GM18502 (cell line): ENCODE measurements around the gene UNK.
"Not testable (repeated sequence)": the region's sequence is repeated elsewhere in the genome, so short reads cannot be mapped to it uniquely, and the experiment has no call there.

ENCODE experiments used
- ATAC-seq: cut with Tn5 transposase; IDR thresholded peaks from one replicate; pipeline ENCODE4 v1.9.1; 2021; ENCODE audit warnings: mild to moderate bottlenecking; ENCODE audit not compliant: unreplicated experiment, poor library complexity

UNK gene

GRCh38 chr17:75846692-75847613 is 62.3 kb downstream of the UNK start:
- ATAC-seq, result no peak

- no peak for ATAC-seq
Observed at GRCh38 chr17:75847614-75848522, 63.3 kb downstream of the UNK start.

DNA sequence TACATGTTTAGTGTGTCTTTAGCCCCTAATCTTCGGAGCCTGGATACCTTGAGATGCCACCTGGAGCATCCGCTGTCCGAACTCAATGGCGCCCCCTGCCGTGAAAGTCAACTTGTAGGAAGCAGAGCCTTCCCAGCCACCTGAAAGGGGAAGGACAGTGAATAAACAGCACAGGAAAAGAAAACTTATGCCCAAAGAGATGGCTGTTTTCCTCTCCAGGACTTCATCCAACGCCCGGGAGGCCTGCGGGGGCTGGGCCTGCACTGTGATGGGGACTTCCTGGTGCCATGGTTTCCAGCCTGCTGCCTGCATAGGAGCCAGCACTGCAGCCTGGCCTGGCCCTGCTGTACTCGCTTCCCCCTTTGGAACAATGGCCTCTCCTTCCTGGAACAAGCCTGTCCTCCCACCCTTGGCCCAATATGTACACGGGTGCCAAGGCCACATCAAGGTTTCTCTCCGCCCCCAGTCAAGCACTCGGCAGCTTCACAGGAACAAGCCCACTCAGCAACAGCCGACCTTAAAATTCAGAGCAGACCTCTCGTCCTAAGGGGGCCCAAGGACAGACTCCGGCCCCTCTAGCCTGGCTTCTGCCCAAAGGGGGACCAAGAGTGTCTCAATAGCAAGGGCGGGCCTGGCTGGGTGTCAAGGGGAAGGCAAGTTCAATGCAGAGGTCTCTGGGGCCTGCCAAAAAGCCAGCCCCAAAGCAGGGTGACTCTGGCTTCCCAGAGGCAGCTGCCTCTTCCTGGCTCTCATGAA is 64.1 kb downstream of the UNK start:
- ATAC-seq, result no peak

DNA sequence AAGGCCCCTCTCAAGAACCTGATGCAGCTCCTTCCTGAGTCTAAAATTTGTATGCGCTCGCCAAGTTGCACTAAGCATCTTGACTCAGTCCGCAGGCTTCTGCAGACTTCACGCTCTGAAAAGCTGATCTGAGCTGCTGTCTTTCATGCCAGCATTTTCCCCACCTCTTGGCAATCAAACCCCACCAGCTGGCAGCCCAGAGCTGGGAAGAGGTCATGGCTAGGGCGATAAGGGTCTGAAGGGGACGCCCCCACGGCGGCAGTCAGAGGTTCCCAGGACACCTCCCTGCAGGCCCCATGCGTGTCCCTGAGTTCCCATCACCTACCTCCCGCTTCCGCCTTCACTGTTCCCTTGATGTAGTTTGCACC is 64.7 kb downstream of the UNK start:
- ATAC-seq, result no peak

GRCh38 chr17:75849724-75850123 is 65.1 kb downstream of the UNK start:
- ATAC-seq, result no peak

DNA sequence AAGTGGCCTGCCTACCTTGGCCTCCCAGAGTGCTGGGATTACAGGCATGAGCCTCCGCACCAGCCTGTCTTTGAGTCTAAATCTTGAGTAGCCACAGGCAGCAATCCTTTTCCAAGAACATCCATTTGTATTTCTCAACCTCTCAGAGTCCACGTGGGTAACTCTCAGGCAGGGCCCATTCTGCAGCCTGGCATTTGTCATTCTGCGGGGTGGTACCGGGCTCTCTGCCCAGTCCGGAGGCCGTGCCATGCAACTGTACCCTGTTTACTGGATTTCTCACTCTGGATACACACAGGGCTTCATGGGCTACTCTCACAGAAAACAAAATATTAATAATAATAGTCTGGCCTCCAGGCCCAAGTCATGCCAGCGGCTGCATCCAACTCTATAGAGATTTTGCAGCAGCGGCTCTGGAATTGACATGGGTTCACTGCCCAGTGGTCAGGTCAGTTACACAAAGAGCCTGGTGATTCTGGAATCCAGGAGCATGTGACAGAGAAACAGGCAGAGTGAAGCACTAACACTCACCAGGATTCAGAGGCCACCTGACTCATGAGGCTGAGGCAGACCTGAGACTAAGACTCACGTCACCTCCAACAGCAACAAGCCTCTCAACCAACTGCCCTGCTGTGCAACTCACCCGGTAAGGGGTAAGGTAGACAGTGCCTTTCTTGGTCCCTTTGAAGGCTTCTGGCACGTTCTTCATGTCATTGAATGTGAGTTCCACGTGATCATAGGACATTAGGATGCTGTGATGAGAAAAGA is 66.5 kb downstream of the UNK start:
- ATAC-seq, result no peak

- ATAC-seq, result not testable (repeated sequence)
Observed at GRCh38 chr17:75851693-75851991, 67.0 kb downstream of the UNK start.

GRCh38 chr17:75853433-75853832 is 68.8 kb downstream of the UNK start:
- ATAC-seq, result no peak

DNA sequence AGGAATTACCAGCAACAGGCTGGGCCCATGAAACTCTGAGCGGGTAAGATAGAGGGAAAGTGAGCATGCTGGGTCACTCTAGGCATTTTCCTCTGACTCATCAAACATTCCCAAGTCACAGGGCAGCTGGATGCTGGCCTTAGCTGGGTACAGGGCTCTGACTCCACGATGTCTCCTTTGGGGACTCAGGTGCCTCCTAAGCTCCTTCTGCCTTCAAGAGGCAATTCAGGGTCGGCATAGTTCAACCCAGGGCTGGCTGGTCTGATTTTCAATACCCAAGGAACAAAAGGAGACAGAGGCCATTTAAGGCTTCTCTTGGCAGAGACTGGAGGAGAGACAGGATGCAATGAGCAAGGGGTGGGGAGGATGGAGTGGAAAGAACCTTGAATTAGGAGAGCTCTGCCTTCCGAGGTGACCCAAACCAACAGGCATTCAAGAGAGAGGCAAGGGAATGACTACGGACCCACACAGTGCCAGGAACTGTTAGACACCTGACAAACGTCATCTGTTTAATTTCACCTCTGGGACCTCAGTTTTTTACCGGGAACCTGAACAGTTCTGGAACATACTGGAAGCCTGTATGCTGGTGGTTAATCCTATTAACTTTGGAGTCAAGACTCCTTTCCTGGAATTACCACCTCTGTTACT is 69.6 kb downstream of the UNK start:
- no peak for ATAC-seq

GRCh38 chr17:75854881-75855309 is 70.3 kb downstream of the UNK start:
- no peak for ATAC-seq

- ATAC-seq, result peak; percentile 86
Observed at GRCh38 chr17:75855310-75856061, 70.9 kb downstream of the UNK start, which contains the start of gene WBP2. TSS of gene WBP2 (minus strand) at chr17:75855335. CDS start at chr17:75855297, 38 bp downstream.

GRCh38 chr17:75856062-75856756 is 71.6 kb downstream of the UNK start:
- ATAC-seq, result no peak

- not testable (repeated sequence) for ATAC-seq
Observed at GRCh38 chr17:75859358-75859757, 74.8 kb downstream of the UNK start.

- no peak for ATAC-seq
Observed at GRCh38 chr17:75861927-75862317, 77.3 kb downstream of the UNK start.

DNA sequence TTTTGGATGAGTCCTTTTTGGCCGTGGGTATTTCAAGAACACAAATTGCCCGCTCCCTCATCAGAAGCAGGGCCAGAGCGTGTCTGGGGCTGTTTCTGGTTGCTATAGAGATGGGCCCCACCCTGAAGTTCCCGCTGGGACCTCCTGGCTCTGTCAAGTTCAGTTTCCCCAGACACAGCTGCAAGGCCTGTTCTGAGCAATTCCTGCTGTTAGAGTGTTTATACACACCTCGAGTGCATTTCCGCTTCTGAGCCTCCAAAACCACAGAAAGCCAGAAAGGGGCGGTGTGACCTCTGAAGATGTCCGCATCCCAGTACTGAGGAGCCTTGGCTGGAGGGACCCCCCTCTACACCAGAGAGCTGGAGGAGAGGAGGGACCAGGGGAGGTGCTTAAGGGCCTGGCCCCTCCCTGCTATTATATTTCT is 79.9 kb downstream of the UNK start:
- peak; percentile 80 for ATAC-seq

DNA sequence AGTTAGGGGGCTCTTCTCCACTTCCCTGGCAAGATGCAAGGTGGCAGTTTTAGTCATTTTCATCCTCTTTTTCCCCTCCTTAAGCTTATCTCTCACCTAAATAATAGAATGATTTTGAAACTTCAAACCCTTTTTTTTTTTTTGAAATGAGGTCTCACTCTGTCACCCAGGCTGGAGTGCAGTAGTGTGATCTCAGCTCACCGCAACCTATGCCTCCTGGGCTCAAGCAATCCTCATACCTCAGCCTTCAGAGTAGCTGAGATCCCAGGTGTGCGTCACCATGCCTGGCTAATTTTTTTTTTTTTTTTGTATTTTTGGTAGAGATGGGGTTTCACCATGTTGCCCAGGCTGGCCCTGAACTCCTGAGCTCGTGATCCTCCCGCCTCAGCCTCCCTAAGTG is 80.3 kb downstream of the UNK start:
- ATAC-seq, result not testable (repeated sequence)

GRCh38 chr17:75865404-75866188 is 81.0 kb downstream of the UNK start:
- not testable (repeated sequence) for ATAC-seq
